ENCODE measurements around the gene KPNA3.
"Not testable (repeated sequence)": the region's sequence is repeated elsewhere in the genome, so short reads cannot be mapped to it uniquely, and the experiment has no call there.

The KPNA3 gene

DNA sequence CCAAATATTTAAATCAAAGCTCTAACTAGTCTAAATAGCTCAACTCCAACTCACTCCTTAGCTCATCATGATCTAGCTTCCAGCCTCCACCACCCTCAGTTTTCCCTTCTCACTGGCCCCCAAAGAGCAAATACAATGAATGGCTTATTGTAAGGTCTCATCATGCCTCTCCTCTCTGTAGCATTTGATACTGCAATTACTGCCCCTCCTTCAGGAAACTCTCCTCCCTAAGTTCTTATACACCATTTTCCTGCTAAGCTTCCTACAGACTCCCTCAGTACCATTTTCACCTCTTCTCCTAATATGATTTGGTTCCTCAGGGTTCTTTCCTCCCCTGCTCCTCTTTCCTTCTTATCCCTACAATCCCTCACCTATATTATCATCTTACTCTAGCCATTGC, 12.8 kb downstream of the KPNA3 start:
- no peak for DNase-seq (ENCODE audit: low read depth)
- TF ChIP-seq CTCF (conservative IDR thresholded peaks at IDR 0.05; ENCODE audit: control insufficient read depth, insufficient read depth, low read depth, low read length), result no peak
- no peak overlapping the region for H3K4me3 ChIP-seq (ENCODE audit: control insufficient read depth, low read depth, low read length)

GRCh38 chr13:49777746-49778614, 14.5 kb downstream of the KPNA3 start:
- no peak for DNase-seq (ENCODE audit: low read depth)
- H3K4me3 ChIP-seq (ENCODE audit: control insufficient read depth, low read depth, low read length), result no peak overlapping the region
- TF ChIP-seq CTCF (conservative IDR thresholded peaks at IDR 0.05; ENCODE audit: control insufficient read depth, insufficient read depth, low read depth, low read length), result no peak

- TF ChIP-seq CTCF (conservative IDR thresholded peaks at IDR 0.05; ENCODE audit: control insufficient read depth, insufficient read depth, low read depth, low read length), result no peak
- no peak overlapping the region for H3K4me3 ChIP-seq (ENCODE audit: control insufficient read depth, low read depth, low read length)
- DNase-seq (ENCODE audit: low read depth), result no peak
Measured at GRCh38 chr13:49776871-49777270, 15.6 kb downstream of the KPNA3 start.

DNA sequence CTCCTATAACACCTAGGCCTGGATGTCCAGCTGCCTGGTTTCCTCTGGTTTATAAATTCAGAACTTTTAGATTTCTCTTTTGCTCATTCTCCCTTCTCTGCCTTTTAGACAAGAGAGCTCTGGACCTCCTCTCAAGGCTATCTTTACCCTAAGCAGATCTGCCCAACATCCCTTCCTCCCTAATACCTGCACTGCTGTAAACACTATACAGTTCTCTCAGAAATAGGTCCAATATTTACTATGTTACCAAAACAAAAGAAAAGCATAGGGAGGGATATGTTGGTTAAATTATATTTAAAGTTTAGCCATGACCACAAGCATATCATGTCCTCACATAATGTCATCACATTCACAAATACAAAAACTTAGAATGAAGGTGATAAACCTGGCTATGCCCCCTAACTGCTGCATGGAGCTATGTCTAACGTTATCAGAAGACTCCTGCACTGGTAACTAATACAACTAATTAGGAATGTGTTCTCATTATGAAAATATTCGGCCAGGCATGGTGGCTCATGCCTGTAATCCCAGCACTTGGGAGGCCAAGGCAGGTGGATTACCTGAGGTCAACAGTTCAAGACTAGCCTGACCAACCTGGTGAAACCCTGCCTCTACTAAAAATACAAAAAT, 18.0 kb downstream of the KPNA3 start:
- H3K4me3 ChIP-seq (ENCODE audit: control insufficient read depth, low read depth, low read length), result no peak overlapping the region
- no peak for TF ChIP-seq CTCF (conservative IDR thresholded peaks at IDR 0.05; ENCODE audit: control insufficient read depth, insufficient read depth, low read depth, low read length)
- no peak for DNase-seq (ENCODE audit: low read depth)

DNA sequence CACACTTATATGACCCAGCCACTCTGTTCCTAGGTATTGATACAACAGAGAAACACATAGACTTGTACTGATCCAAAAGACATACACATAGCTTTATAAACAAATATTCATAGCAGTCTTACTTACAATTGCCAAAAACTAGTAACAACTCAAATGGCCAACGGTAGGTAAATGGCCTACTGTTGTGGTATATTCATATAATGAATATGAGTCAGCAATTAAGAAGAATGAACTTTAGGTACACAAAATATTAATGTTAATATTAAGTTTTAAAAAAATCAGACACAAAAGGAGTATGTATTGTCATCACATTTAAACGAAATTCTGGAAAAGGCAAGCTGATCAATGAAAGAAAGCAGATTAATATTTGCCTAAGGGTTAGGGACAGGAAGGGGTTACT, 19.7 kb downstream of the KPNA3 start:
- no peak overlapping the region for H3K4me3 ChIP-seq (ENCODE audit: control insufficient read depth, low read depth, low read length)
- no peak for TF ChIP-seq CTCF (conservative IDR thresholded peaks at IDR 0.05; ENCODE audit: control insufficient read depth, insufficient read depth, low read depth, low read length)
- DNase-seq (ENCODE audit: low read depth), result no peak

GRCh38 chr13:49761811-49762210, 30.7 kb downstream of the KPNA3 start:
- not testable (repeated sequence) for H3K4me3 ChIP-seq (ENCODE audit: control insufficient read depth, low read depth, low read length); DNase-seq (ENCODE audit: low read depth)

GRCh38 chr13:49760558-49760957, 31.9 kb downstream of the KPNA3 start:
- DNase-seq (ENCODE audit: low read depth), result no peak
- no peak for TF ChIP-seq CTCF (conservative IDR thresholded peaks at IDR 0.05; ENCODE audit: control insufficient read depth, insufficient read depth, low read depth, low read length)
- no peak overlapping the region for H3K4me3 ChIP-seq (ENCODE audit: control insufficient read depth, low read depth, low read length)
